NCI-H2029 (cell line): Measurements from ENCODE around the gene PHLDA1.

Experiments
- DNase-seq: peaks from one replicate; lab custom pipeline; 2025; lab: John Stamatoyannopoulos, UW

Gene PHLDA1

GRCh38 chr12:76037130-76038103 is 5.8 kb upstream of the PHLDA1 start:
- DNase-seq, result peak; percentile 75

GRCh38 chr12:76035045-76035444 is 3.5 kb upstream of the PHLDA1 start:
- DNase-seq, result no peak

- no peak for DNase-seq
Measured at GRCh38 chr12:76033081-76034011, 1.8 kb upstream of the PHLDA1 start.

- no peak for DNase-seq
Measured at GRCh38 chr12:76032043-76032981, 736 bp upstream of the PHLDA1 start.

GRCh38 chr12:76031081-76031413 is 529 bp downstream of the PHLDA1 start:
- no peak for DNase-seq

GRCh38 chr12:76030341-76031080 is 1.1 kb downstream of the PHLDA1 start:
- no peak for DNase-seq

- DNase-seq, result peak; percentile 25
Measured at GRCh38 chr12:76029982-76030340, 1.6 kb downstream of the PHLDA1 start.

GRCh38 chr12:76028571-76029277 is 2.9 kb downstream of the PHLDA1 start:
- no peak for DNase-seq

GRCh38 chr12:76026643-76027063 is 4.9 kb downstream of the PHLDA1 start:
- no peak for DNase-seq

GRCh38 chr12:76025601-76026575 is 5.7 kb downstream of the PHLDA1 start:
- DNase-seq, result no peak

- no peak for DNase-seq
Measured at GRCh38 chr12:76024942-76025600, 6.5 kb downstream of the PHLDA1 start.

- no peak for DNase-seq
Measured at GRCh38 chr12:76024102-76024781, 7.3 kb downstream of the PHLDA1 start.

- no peak for DNase-seq
Measured at GRCh38 chr12:76023069-76023690, 8.4 kb downstream of the PHLDA1 start.

GRCh38 chr12:76022506-76022905 is 9.1 kb downstream of the PHLDA1 start:
- DNase-seq, result no peak

GRCh38 chr12:76020731-76021672 is 10.6 kb downstream of the PHLDA1 start:
- DNase-seq, result peak; percentile 54

GRCh38 chr12:76020281-76020680 is 11.3 kb downstream of the PHLDA1 start:
- DNase-seq, result no peak
